GM18951 (cell line): ENCODE results near the gene SCLY.
"Not testable (repeated sequence)": the region's sequence is repeated elsewhere in the genome, so short reads cannot be mapped to it uniquely, and the experiment has no call there.

Experiments
- POLR2A ChIP-seq: IDR thresholded peaks from 4 replicates; pipeline ENCODE4 v1.6.1; 2011; ENCODE audit warnings: mild to moderate bottlenecking; ENCODE audit not compliant: insufficient read length, insufficient read depth; ENCODE audit errors: extremely low read depth
- in situ Hi-C: fragments of 300-500 bp; cut with MboI; formaldehyde crosslinking; loops from one replicate; pipeline ENCODE4 v1.12.0; 2022; ENCODE audit warnings: low sequenced_read_pairs, mixed read lengths, inconsistent platforms; ENCODE audit not compliant: unreplicated experiment

Gene SCLY

GRCh38 chr2:238045575-238045974 lies 15.2 kb upstream of the SCLY start:
- in situ Hi-C loops, result no loop called here
- TF ChIP-seq POLR2A, result no peak

GRCh38 chr2:238046725-238047270 lies 14.0 kb upstream of the SCLY start:
- in situ Hi-C loops, result no loop called here
- no peak for TF ChIP-seq POLR2A

GRCh38 chr2:238053191-238053776 lies 7.5 kb upstream of the SCLY start:
- TF ChIP-seq POLR2A, result no peak

GRCh38 chr2:238055841-238056240 lies 5.0 kb upstream of the SCLY start:
- in situ Hi-C loops, result no loop called here
- no peak for TF ChIP-seq POLR2A

More at GRCh38 chr2:238053191-238053776, 7.5 kb upstream of the SCLY start:
- in situ Hi-C loops, result no loop called here

- in situ Hi-C loops, result not testable (repeated sequence)
Measured at GRCh38 chr2:238057696-238058575, 2.9 kb upstream of the SCLY start.

- in situ Hi-C loops, result no loop called here
- no peak for TF ChIP-seq POLR2A
Measured at GRCh38 chr2:238059505-238059904, 1.3 kb upstream of the SCLY start.

GRCh38 chr2:238060096-238060541 lies 682 bp upstream of the SCLY start:
- no peak for TF ChIP-seq POLR2A
- in situ Hi-C loops, result no loop called here

GRCh38 chr2:238061315-238062202 lies 758 bp downstream of the SCLY start:
- in situ Hi-C loops, result no loop called here
- no peak for TF ChIP-seq POLR2A

GRCh38 chr2:238063414-238064189 lies 2.8 kb downstream of the SCLY start:
- TF ChIP-seq POLR2A, result no peak
- in situ Hi-C loops, result no loop called here

- in situ Hi-C loops, result no loop called here
Measured at GRCh38 chr2:238064376-238064775, 3.6 kb downstream of the SCLY start.

GRCh38 chr2:238065071-238065846 lies 4.5 kb downstream of the SCLY start:
- in situ Hi-C loops, result no loop called here
- TF ChIP-seq POLR2A, result no peak

More at GRCh38 chr2:238064376-238064775, 3.6 kb downstream of the SCLY start:
- TF ChIP-seq POLR2A, result no peak

GRCh38 chr2:238066218-238066617 lies 5.4 kb downstream of the SCLY start:
- in situ Hi-C loops, result no loop called here
- no peak for TF ChIP-seq POLR2A

- in situ Hi-C loops, result not testable (repeated sequence)
Measured at GRCh38 chr2:238066718-238067117, 5.9 kb downstream of the SCLY start.
